Measurements from ENCODE around the gene TMA7B. TPM values are rescaled to one million over a fixed set of nuclear protein-coding genes. Genes with fewer than 3 reads are reported as not detected.

TMA7B gene
- polyA plus RNA-seq, 1 donor, result 0.10 TPM

- DNase-seq, result no peak
Observed at GRCh38 chr22:39952347-39952746, 7.8 kb upstream of the TMA7B start.

- DNase-seq, result no peak
Observed at GRCh38 chr22:39953101-39953500, 7.1 kb upstream of the TMA7B start.

- no peak for DNase-seq
Observed at GRCh38 chr22:39954584-39955055, 5.6 kb upstream of the TMA7B start.

GRCh38 chr22:39955675-39956074, 4.5 kb upstream of the TMA7B start:
- no peak for DNase-seq

- DNase-seq, result no peak
Observed at GRCh38 chr22:39956932-39957664, 3.1 kb upstream of the TMA7B start.

GRCh38 chr22:39958009-39958711, 2.0 kb upstream of the TMA7B start:
- DNase-seq, result no peak

- no peak for DNase-seq
Observed at GRCh38 chr22:39958949-39959639, 1.1 kb upstream of the TMA7B start.

- no peak for DNase-seq
Observed at GRCh38 chr22:39960791-39961746, 872 bp downstream of the TMA7B start.

- no peak for DNase-seq
Observed at GRCh38 chr22:39962071-39962470, 1.9 kb downstream of the TMA7B start.

- no peak for DNase-seq
Observed at GRCh38 chr22:39965748-39966147, 5.6 kb downstream of the TMA7B start.

- DNase-seq, result no peak
Observed at GRCh38 chr22:39966470-39966869, 6.3 kb downstream of the TMA7B start.

GRCh38 chr22:39967103-39967829, 7.1 kb downstream of the TMA7B start:
- no peak for DNase-seq

GRCh38 chr22:39967996-39968972, 8.1 kb downstream of the TMA7B start:
- DNase-seq, result no peak

- DNase-seq, result no peak
Observed at GRCh38 chr22:39970742-39971141, 10.5 kb downstream of the TMA7B start.

GRCh38 chr22:39972641-39973040, 12.4 kb downstream of the TMA7B start:
- DNase-seq, result no peak

GRCh38 chr22:39973656-39974055, 13.5 kb downstream of the TMA7B start:
- DNase-seq, result no peak

GRCh38 chr22:39974065-39974464, 13.9 kb downstream of the TMA7B start:
- DNase-seq, result no peak

GRCh38 chr22:39979048-39979447, 18.9 kb downstream of the TMA7B start:
- DNase-seq, result no peak

GRCh38 chr22:39979458-39979857, 19.3 kb downstream of the TMA7B start:
- DNase-seq, result no peak

GRCh38 chr22:39980596-39980995, 20.4 kb downstream of the TMA7B start:
- DNase-seq, result no peak

Measured in left kidney (tissue), 2 donors.